HEK293 (cell line): Measurements from ENCODE around the gene CABCOCO1.
"Not testable (repeated sequence)": the region's sequence is repeated elsewhere in the genome, so short reads cannot be mapped to it uniquely, and the experiment has no call there.

Experiments used
- CTCF ChIA-PET: fragments of 350-600 bp; formaldehyde crosslinking; extraction: SDS; loops from one replicate; lab custom pipeline; 2021; ENCODE audit warnings: antibody characterized with exemption; lab: Yijun Ruan, JAX
- POLR2A ChIA-PET: fragments of 300-600 bp; formaldehyde crosslinking; extraction: SDS; loops from one replicate; lab custom pipeline; 2020; ENCODE audit warnings: antibody characterized with exemption, inconsistent platforms; lab: Yijun Ruan, JAX
- H3K27ac ChIP-seq: fragments of 200-500 bp; sonication (Bioruptor generic); 2 replicates; pipeline ENCODE4 v1.5.1; 2014; ENCODE audit warnings: low read depth, low read length, control low read depth, inconsistent platforms; ENCODE audit errors: extremely low read depth
- H3K36me3 ChIP-seq, 2 experiments: fragments of 200-500 bp in 1 of 2; sonication (Bioruptor generic) in 1 of 2; 1 replicate in 1 of 2; 2 replicates in 1 of 2; pipeline ENCODE4 v1.5.1; 2014 to 2017; ENCODE audit warnings: inconsistent platforms in 2 of 2, low read length in 2 of 2; ENCODE audit not compliant: control insufficient read depth in 2 of 2, insufficient read depth in 1 of 2
- H3K4me1 ChIP-seq: fragments of 200-500 bp; sonication (Bioruptor generic); 2 replicates; pipeline ENCODE4 v1.5.1; 2014; ENCODE audit warnings: mild to moderate bottlenecking, low read length, inconsistent platforms; ENCODE audit not compliant: control insufficient read depth, insufficient read depth
- H3K4me3 ChIP-seq: 2 replicates; pipeline ENCODE4 v1.5.1; 2011; ENCODE audit warnings: low read depth, mild to moderate bottlenecking, control low read depth, low read length, moderate library complexity
- H3K9me3 ChIP-seq: fragments of 200-500 bp; sonication (Bioruptor generic); 2 replicates; pipeline ENCODE4 v1.5.1; 2014; ENCODE audit warnings: low read depth, low read length, inconsistent platforms; ENCODE audit not compliant: control insufficient read depth, insufficient read depth
- HOXA7 ChIP-seq: sonication (generic); formaldehyde crosslinking; IDR thresholded peaks from 2 replicates; pipeline ENCODE4 v1.8.1; 2022; ENCODE audit warnings: missing genetic modification reagents, borderline replicate concordance
- HOXD13 ChIP-seq: sonication (generic); formaldehyde crosslinking; IDR thresholded peaks from 2 replicates; pipeline ENCODE4 v1.8.0; 2022; ENCODE audit warnings: missing genetic modification reagents, borderline replicate concordance
- SP2 ChIP-seq: fragments of 450-650 bp; formaldehyde crosslinking; IDR thresholded peaks from 2 replicates; pipeline ENCODE4 v1.5.1; 2016; ENCODE audit warnings: missing biosample characterization, missing genetic modification characterization
- ZBTB20 ChIP-seq: fragments of 450-650 bp; formaldehyde crosslinking; IDR thresholded peaks from 2 replicates; pipeline ENCODE4 v1.5.1; 2016; ENCODE audit warnings: missing biosample characterization, missing genetic modification characterization
- ZNF146 ChIP-seq: fragments of 450-650 bp; formaldehyde crosslinking; IDR thresholded peaks from 2 replicates; pipeline ENCODE4 v1.5.1; 2016; ENCODE audit warnings: missing biosample characterization, missing genetic modification characterization
- ZNF184 ChIP-seq: fragments of 450-650 bp; IDR thresholded peaks from 2 replicates; pipeline ENCODE4 v1.5.1; 2018; ENCODE audit warnings: missing biosample characterization, mild to moderate bottlenecking, missing genetic modification characterization
- ZNF239 ChIP-seq: fragments of 450-650 bp; formaldehyde crosslinking; IDR thresholded peaks from 2 replicates; pipeline ENCODE4 v1.5.1; 2016; ENCODE audit warnings: missing biosample characterization, missing genetic modification characterization
- ZNF394 ChIP-seq: fragments of 450-650 bp; formaldehyde crosslinking; IDR thresholded peaks from 2 replicates; pipeline ENCODE4 v1.5.1; 2016; ENCODE audit warnings: missing biosample characterization, missing genetic modification characterization, mild to moderate bottlenecking, moderate library complexity, borderline replicate concordance
- ZNF521 ChIP-seq: fragments of 450-650 bp; formaldehyde crosslinking; IDR thresholded peaks from 2 replicates; pipeline ENCODE4 v1.5.1; 2017; ENCODE audit warnings: missing biosample characterization, mild to moderate bottlenecking, missing genetic modification characterization
- ZNF561 ChIP-seq: fragments of 450-650 bp; IDR thresholded peaks from 2 replicates; pipeline ENCODE4 v1.5.1; 2018; ENCODE audit warnings: missing biosample characterization, missing genetic modification characterization, borderline replicate concordance
- ZNF623 ChIP-seq: fragments of 450-650 bp; formaldehyde crosslinking; IDR thresholded peaks from 2 replicates; pipeline ENCODE4 v1.5.1; 2016; ENCODE audit warnings: missing biosample characterization, missing genetic modification characterization
- ZNF776 ChIP-seq: fragments of 450-650 bp; formaldehyde crosslinking; IDR thresholded peaks from 2 replicates; pipeline ENCODE4 v1.5.0; 2017; ENCODE audit warnings: missing biosample characterization, missing genetic modification characterization, borderline replicate concordance
- ZXDB ChIP-seq: fragments of 450-650 bp; formaldehyde crosslinking; IDR thresholded peaks from 2 replicates; pipeline ENCODE4 v1.5.1; 2016; ENCODE audit warnings: missing biosample characterization, missing genetic modification characterization
- TF ChIP-seq, protein P1 (sequence below): fragments of 450-650 bp; formaldehyde crosslinking; IDR thresholded peaks from 2 replicates; pipeline ENCODE4 v1.5.1; 2016; ENCODE audit warnings: missing biosample characterization, missing genetic modification characterization
- TF ChIP-seq, protein P2 (sequence below): fragments of 450-650 bp; formaldehyde crosslinking; IDR thresholded peaks from 2 replicates; pipeline ENCODE4 v1.5.1; 2016; ENCODE audit warnings: missing biosample characterization, missing genetic modification characterization, borderline replicate concordance
- TF ChIP-seq, protein P3 (sequence below): fragments of 450-650 bp; formaldehyde crosslinking; IDR thresholded peaks from 2 replicates; pipeline ENCODE4 v1.5.1; 2017; ENCODE audit warnings: missing biosample characterization, mild to moderate bottlenecking, missing genetic modification characterization, moderate library complexity
- TF ChIP-seq, protein P4 (sequence below): fragments of 450-650 bp; formaldehyde crosslinking; IDR thresholded peaks from 2 replicates; pipeline ENCODE4 v1.5.1; 2016; ENCODE audit warnings: missing biosample characterization, missing genetic modification characterization, borderline replicate concordance
- TF ChIP-seq, protein P5 (sequence below): fragments of 450-650 bp; formaldehyde crosslinking; IDR thresholded peaks from 2 replicates; pipeline ENCODE4 v1.5.1; 2016; ENCODE audit warnings: missing biosample characterization, missing genetic modification characterization

Gene CABCOCO1

DNA sequence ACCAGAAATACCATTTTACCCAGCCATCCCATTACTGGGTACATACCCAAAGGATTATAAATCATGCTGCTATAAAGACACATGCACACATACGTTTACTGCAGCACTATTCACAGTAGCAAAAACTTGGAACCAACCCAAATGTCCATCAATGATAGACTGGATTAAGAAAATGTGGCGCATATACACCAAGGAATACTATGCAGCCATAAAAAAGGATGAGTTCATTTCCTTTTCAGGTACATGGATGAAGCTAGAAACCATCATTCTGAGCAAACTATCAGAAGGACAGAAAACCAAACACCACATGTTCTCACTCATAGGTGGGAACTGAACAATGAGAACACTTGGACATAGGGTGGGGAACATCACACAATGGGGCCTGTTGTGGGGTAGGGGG, 62.5 kb downstream of the CABCOCO1 start:
- H3K9me3 ChIP-seq, CTCF ChIA-PET, H3K36me3 ChIP-seq, H3K4me3 ChIP-seq, H3K27ac ChIP-seq, POLR2A ChIA-PET, H3K4me1 ChIP-seq: not testable (repeated sequence)
- peak; percentile 94 for TF ChIP-seq ZNF146 (tag by site-specific recombination)
- TF ChIP-seq, protein P1, sequence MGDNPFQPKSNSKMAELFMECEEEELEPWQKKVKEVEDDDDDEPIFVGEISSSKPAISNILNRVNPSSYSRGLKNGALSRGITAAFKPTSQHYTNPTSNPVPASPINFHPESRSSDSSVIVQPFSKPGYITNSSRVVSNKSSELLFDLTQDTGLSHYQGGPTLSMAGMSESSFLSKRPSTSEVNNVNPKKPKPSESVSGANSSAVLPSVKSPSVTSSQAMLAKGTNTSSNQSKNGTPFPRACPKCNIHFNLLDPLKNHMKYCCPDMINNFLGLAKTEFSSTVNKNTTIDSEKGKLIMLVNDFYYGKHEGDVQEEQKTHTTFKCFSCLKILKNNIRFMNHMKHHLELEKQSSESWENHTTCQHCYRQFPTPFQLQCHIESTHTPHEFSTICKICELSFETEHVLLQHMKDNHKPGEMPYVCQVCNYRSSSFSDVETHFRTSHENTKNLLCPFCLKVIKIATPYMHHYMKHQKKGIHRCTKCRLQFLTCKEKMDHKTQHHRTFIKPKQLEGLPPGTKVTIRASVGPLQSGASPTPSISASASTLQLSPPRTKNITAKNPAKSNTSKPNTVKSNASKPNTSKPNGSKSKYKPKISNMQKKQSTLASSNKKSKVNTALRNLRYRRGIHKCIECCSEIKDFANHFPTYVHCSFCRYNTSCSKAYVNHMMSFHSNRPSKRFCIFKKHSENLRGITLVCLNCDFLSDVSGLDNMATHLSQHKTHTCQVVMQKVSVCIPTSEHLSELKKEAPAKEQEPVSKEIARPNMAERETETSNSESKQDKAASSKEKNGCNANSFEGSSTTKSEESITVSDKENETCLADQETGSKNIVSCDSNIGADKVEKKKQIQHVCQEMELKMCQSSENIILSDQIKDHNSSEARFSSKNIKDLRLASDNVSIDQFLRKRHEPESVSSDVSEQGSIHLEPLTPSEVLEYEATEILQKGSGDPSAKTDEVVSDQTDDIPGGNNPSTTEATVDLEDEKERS (tag by site-specific recombination): 0 out of 2 replicates have a peak, but pooled peaks have one; percentile 24

DNA sequence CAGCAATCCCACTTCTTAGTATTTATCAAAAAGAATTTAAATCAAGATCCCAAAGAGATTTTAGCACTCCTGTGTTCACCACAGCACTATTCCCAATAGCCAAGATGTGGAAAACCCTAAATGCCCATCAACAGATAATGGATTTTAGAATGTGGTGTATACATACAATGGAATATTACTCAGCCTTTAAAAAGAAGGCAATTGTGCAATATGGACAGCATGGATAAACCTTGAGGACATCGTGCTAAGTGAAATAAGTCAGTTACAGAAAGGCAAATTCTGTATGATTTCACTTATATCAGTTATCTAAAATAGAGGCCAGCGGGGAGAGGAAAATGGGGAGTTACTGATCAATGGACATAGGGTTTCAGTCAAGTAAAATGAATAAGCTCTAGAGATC, 66.9 kb downstream of the CABCOCO1 start:
- Histone ChIP-seq H3K27ac (no peak overlapping the region), H3K4me3 (no peak overlapping the region), H3K4me1 (no peaks in the 10 kb centered on the region), H3K36me3 (no peaks in the 10 kb centered on the region), H3K9me3 (no peaks in the 10 kb centered on the region)
- POLR2A ChIA-PET: no interaction called here
- TF ChIP-seq ZNF776 (tag by site-specific recombination): no peak
- TF ChIP-seq ZNF146 (tag by site-specific recombination): peak; percentile 42; the same call in 1 of the 2 replicates
- CTCF ChIA-PET: interaction anchor here (0.7 kb wide), 1 partner anchor 123 kb away, joined by 3 read pairs; no protein-coding TSS in a partner anchor

DNA sequence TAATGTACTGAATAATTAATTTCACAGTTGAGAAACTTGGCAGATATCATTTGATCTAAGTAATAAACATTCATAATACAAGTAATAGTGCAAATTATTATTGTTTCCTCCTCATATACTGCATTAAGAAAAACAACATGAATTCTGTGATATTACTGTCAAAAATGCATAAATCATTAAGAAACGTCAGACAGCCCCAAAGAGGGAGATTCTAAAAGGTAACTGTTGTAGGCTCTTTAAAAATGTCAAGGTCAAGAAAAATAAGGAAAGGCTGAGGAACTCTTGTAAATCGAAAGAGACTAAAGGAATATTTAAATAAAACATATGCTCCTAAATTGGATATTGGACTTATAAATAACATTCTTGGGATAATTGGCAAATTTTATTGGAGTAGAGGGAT, 67.9 kb downstream of the CABCOCO1 start:
- TF ChIP-seq ZNF184 (tag by site-specific recombination): no peak
- no peak for TF ChIP-seq ZXDB (tag by site-specific recombination)
- no peak for TF ChIP-seq HOXA7
- TF ChIP-seq, protein P2, sequence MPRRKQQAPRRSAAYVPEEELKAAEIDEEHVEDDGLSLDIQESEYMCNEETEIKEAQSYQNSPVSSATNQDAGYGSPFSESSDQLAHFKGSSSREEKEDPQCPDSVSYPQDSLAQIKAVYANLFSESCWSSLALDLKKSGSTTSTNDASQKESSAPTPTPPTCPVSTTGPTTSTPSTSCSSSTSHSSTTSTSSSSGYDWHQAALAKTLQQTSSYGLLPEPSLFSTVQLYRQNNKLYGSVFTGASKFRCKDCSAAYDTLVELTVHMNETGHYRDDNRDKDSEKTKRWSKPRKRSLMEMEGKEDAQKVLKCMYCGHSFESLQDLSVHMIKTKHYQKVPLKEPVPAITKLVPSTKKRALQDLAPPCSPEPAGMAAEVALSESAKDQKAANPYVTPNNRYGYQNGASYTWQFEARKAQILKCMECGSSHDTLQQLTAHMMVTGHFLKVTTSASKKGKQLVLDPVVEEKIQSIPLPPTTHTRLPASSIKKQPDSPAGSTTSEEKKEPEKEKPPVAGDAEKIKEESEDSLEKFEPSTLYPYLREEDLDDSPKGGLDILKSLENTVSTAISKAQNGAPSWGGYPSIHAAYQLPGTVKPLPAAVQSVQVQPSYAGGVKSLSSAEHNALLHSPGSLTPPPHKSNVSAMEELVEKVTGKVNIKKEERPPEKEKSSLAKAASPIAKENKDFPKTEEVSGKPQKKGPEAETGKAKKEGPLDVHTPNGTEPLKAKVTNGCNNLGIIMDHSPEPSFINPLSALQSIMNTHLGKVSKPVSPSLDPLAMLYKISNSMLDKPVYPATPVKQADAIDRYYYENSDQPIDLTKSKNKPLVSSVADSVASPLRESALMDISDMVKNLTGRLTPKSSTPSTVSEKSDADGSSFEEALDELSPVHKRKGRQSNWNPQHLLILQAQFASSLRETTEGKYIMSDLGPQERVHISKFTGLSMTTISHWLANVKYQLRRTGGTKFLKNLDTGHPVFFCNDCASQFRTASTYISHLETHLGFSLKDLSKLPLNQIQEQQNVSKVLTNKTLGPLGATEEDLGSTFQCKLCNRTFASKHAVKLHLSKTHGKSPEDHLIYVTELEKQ (tag by site-specific recombination): no peak
- TF ChIP-seq ZNF623: no peak
- TF ChIP-seq SP2 (tag by site-specific recombination): no peak
- TF ChIP-seq ZNF521: no peak
- TF ChIP-seq HOXD13 (CRISPR knock-in tag): no peak
- TF ChIP-seq, protein P3, sequence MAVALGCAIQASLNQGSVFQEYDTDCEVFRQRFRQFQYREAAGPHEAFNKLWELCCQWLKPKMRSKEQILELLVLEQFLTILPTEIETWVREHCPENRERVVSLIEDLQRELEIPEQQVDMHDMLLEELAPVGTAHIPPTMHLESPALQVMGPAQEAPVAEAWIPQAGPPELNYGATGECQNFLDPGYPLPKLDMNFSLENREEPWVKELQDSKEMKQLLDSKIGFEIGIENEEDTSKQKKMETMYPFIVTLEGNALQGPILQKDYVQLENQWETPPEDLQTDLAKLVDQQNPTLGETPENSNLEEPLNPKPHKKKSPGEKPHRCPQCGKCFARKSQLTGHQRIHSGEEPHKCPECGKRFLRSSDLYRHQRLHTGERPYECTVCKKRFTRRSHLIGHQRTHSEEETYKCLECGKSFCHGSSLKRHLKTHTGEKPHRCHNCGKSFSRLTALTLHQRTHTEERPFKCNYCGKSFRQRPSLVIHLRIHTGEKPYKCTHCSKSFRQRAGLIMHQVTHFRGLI (tag by site-specific recombination): no peak
- TF ChIP-seq ZNF239: no peak
- TF ChIP-seq ZBTB20 (tag by site-specific recombination): no peak
- TF ChIP-seq, protein P4, sequence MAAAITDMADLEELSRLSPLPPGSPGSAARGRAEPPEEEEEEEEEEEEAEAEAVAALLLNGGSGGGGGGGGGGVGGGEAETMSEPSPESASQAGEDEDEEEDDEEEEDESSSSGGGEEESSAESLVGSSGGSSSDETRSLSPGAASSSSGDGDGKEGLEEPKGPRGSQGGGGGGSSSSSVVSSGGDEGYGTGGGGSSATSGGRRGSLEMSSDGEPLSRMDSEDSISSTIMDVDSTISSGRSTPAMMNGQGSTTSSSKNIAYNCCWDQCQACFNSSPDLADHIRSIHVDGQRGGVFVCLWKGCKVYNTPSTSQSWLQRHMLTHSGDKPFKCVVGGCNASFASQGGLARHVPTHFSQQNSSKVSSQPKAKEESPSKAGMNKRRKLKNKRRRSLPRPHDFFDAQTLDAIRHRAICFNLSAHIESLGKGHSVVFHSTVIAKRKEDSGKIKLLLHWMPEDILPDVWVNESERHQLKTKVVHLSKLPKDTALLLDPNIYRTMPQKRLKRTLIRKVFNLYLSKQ (tag by site-specific recombination): no peak
- no peak for TF ChIP-seq ZNF394 (tag by site-specific recombination)
- TF ChIP-seq, protein P5, sequence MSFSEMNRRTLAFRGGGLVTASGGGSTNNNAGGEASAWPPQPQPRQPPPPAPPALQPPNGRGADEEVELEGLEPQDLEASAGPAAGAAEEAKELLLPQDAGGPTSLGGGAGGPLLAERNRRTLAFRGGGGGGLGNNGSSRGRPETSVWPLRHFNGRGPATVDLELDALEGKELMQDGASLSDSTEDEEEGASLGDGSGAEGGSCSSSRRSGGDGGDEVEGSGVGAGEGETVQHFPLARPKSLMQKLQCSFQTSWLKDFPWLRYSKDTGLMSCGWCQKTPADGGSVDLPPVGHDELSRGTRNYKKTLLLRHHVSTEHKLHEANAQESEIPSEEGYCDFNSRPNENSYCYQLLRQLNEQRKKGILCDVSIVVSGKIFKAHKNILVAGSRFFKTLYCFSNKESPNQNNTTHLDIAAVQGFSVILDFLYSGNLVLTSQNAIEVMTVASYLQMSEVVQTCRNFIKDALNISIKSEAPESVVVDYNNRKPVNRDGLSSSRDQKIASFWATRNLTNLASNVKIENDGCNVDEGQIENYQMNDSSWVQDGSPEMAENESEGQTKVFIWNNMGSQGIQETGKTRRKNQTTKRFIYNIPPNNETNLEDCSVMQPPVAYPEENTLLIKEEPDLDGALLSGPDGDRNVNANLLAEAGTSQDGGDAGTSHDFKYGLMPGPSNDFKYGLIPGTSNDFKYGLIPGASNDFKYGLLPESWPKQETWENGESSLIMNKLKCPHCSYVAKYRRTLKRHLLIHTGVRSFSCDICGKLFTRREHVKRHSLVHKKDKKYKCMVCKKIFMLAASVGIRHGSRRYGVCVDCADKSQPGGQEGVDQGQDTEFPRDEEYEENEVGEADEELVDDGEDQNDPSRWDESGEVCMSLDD (tag by site-specific recombination): no peak
- no peak for TF ChIP-seq ZNF561 (tag by site-specific recombination)
- no peaks in the 10 kb centered on the region for H3K36me3 ChIP-seq
- ChIA-PET CTCF (interaction anchor here (0.5 to 1.2 kb wide), 3 partner anchors 61 to 162 kb away, joined by 3 read pairs; no protein-coding TSS in a partner anchor), POLR2A (no interaction called here)
- H3K4me3 ChIP-seq: no peak overlapping the region
- H3K27ac ChIP-seq: no peak overlapping the region
- no peaks in the 10 kb centered on the region for H3K4me1 ChIP-seq
- H3K9me3 ChIP-seq: no peaks in the 10 kb centered on the region
